LNCaP clone FGC (cell line): Measurements from ENCODE around the gene ADM2.

ENCODE experiments used
- DNase-seq: peaks from one replicate; pipeline ENCODE4 v3.0.0-alpha.2; 2011; ENCODE audit warnings: low read depth
- H3K4me3 ChIP-seq: 2 replicates; pipeline ENCODE4 v1.5.1; 2011; ENCODE audit warnings: mild to moderate bottlenecking, low read depth, low read length, control low read depth
- CTCF ChIP-seq: IDR thresholded peaks from 2 replicates; pipeline ENCODE4 v1.5.1; 2012; ENCODE audit warnings: mild to moderate bottlenecking; ENCODE audit not compliant: control insufficient read depth, insufficient read depth; ENCODE audit errors: extremely low read depth

Gene ADM2

GRCh38 chr22:50436841-50437341 lies 44.5 kb upstream of the ADM2 start:
- H3K4me3 ChIP-seq: no peak overlapping the region

DNA sequence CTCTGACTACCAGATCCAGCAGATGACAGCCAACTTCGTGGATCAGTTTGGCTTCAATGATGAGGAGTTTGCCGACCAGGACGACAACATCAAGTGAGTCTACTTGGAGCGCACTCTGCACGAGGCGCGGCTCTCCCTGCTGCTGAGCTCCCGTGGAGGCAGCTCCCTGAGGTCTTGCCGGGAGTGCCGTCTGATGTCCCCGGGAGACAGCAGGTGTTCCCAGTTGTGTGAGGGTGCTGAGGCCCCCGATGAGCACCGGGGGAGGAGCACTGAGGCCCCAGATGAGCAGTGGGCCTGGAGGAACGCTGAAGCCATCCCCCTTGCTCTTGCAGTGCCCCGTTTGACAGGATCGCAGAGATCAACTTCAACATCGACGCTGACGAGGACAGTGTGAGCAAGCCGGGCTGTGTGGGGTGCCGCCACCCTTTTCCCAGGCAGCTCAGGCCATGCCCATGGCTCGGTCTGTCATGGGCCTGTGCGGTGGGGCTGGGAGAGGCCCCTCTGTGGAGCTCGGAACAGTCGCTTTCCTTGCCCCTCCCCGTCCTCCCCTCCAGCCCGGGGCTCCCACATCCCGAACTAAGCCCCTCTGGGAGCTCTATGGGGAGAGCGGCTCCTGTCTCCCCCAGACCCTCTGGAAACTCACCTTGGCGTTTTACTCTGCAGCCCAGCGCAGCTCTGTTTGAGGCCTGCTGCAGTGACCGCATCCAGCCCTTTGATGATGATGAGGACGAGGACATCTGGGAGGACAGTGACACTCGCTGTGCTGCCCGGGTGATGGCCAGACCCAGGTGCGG lies 43.6 kb upstream of the ADM2 start:
- DNase-seq: no peak
- no peak for TF ChIP-seq CTCF
- H3K4me3 ChIP-seq: no peak overlapping the region

More at GRCh38 chr22:50436841-50437341, 44.5 kb upstream of the ADM2 start:
- no peak for TF ChIP-seq CTCF
- no peak for DNase-seq

DNA sequence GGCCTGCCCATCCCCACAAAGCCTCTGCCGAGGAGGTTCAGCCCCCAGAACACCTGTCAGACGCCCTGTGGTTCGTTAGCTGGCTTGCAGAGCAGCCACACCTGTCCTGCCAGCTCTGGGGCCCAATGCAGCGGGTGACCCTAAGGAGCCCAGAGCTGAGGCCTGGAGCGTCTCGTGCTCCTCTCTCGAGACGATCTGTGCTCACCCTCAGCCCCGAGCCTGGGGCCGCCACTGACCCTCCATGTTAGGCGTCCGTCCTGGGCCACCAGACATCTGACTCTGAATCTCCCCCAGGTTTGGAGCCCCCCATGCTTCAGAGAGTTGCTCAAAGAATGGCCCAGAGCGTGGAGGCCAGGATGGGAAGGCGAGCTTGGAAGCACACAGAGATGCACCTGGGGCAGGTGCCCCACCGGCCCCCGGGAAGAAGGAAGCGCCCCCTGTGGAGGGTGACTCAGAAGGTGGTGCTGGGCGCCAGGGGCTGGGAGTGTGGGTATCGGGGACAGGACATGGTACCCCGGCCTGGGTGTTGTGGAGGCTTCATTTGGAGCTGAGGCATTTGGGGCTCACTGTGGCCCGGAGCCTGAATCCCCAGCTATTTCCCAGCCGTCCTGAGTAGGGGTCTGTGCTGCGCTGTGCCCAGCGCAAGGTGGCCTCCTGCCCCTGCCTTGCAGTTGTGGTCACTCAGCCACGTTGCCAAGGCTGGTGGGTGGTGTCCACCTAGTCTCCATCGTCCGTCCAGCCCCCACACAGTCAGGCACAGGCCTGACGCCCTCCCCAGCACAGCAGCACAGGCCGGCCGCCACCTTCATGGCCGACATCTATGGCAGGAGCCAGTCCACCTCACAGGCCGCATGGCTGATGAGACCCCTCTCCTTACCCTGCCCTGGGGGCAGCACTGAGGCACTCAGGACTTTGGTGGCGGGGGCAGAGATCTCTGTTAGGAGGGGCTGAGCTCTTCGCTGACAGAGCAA lies 42.8 kb upstream of the ADM2 start:
- TF ChIP-seq CTCF: no peak
- no peak for DNase-seq
- H3K4me3 ChIP-seq: no peak overlapping the region

- TF ChIP-seq CTCF: no peak
- no peak for DNase-seq
Observed at GRCh38 chr22:50439314-50439870, 42.0 kb upstream of the ADM2 start.

GRCh38 chr22:50439871-50440331 lies 41.4 kb upstream of the ADM2 start:
- H3K4me3 ChIP-seq: no peak overlapping the region
- DNase-seq: no peak
- TF ChIP-seq CTCF: no peak

More at GRCh38 chr22:50439314-50439870, 42.0 kb upstream of the ADM2 start:
- no peak overlapping the region for H3K4me3 ChIP-seq

- no peak for TF ChIP-seq CTCF
- no peak for DNase-seq
- H3K4me3 ChIP-seq: no peak overlapping the region
Observed at GRCh38 chr22:50440544-50441249, 40.6 kb upstream of the ADM2 start.
